IMR-90 (cell line): Measurements from ENCODE around the gene DDX31. TPM values are rescaled to one million over a fixed set of nuclear protein-coding genes. Genes with fewer than 3 reads are reported as not detected.

ENCODE experiments used
- ATAC-seq: fragments of 200-7000 bp; cut with Tn5 transposase; 2 replicates; pipeline ENCODE4 v1.9.1; 2020; ENCODE audit warnings: low read depth, mild to moderate bottlenecking, moderate library complexity
- BruUV-seq: library from RNA; stranded (reverse); fragments of 400-500 nt; replicated peaks from 2 replicates; lab custom pipeline; 2021; lab: Mats Ljungman, UMichigan
- CTCF ChIA-PET: fragments of 300-600 bp; formaldehyde crosslinking; extraction: SDS; loops from one replicate; lab custom pipeline; 2021; ENCODE audit warnings: antibody characterized with exemption; lab: Yijun Ruan, JAX
- POLR2A ChIA-PET: fragments of 300-600 bp; sonication (Branson Sonifier 250); formaldehyde crosslinking; loops from one replicate; lab custom pipeline; 2022; ENCODE audit warnings: antibody characterized with exemption; ENCODE audit not compliant: unreplicated experiment; lab: Charles Lee
- DNase-seq: peaks from one replicate; pipeline ENCODE4 v3.0.0; 2013
- H2AFZ ChIP-seq: replicated peaks from 2 replicates; pipeline ENCODE3; 2013; ENCODE audit warnings: low read length, mild to moderate bottlenecking; ENCODE audit not compliant: poor library complexity
- H2AK5ac ChIP-seq: 2 replicates; pipeline ENCODE4 v1.6.1; 2013; ENCODE audit warnings: low read depth, low read length, inconsistent platforms
- H2AK9ac ChIP-seq: replicated peaks from 2 replicates; pipeline ENCODE3; 2013; ENCODE audit warnings: mild to moderate bottlenecking, low read depth, low read length, moderate library complexity; ENCODE audit not compliant: poor library complexity
- H2BK120ac ChIP-seq: 2 replicates; pipeline ENCODE4 v1.6.1; 2013; ENCODE audit warnings: low read depth, low read length, inconsistent platforms
- H2BK15ac ChIP-seq: 3 replicates; pipeline ENCODE4 v1.6.1; 2013; ENCODE audit warnings: low read depth, low read length, inconsistent platforms
- H2BK20ac ChIP-seq: 2 replicates; pipeline ENCODE4 v1.6.1; 2013; ENCODE audit warnings: low read depth, mild to moderate bottlenecking, inconsistent platforms, low read length, moderate library complexity
- H2BK5ac ChIP-seq: 2 replicates; pipeline ENCODE4 v1.6.1; 2013; ENCODE audit warnings: mild to moderate bottlenecking, low read depth, low read length, inconsistent platforms; ENCODE audit not compliant: poor library complexity, severe bottlenecking
- H3K14ac ChIP-seq: replicated peaks from 2 replicates; pipeline ENCODE4 v1.6.1; 2013; ENCODE audit warnings: low read depth, low read length, inconsistent platforms
- H3K18ac ChIP-seq: 2 replicates; pipeline ENCODE4 v1.6.1; 2013; ENCODE audit warnings: low read depth, low read length, control low read depth
- H3K23ac ChIP-seq: 2 replicates; pipeline ENCODE4 v1.6.1; 2013; ENCODE audit warnings: low read depth, low read length, inconsistent platforms
- H3K27ac ChIP-seq: 2 replicates; pipeline ENCODE4 v1.5.1; 2013; ENCODE audit warnings: mild to moderate bottlenecking, control low read depth, low read length; ENCODE audit not compliant: insufficient read depth
- H3K27me3 ChIP-seq: 2 replicates; pipeline ENCODE4 v1.6.1; 2013; ENCODE audit warnings: low read length; ENCODE audit not compliant: control insufficient read depth, insufficient read depth
- H3K36me3 ChIP-seq: 2 replicates; pipeline ENCODE4 v1.6.1; 2013; ENCODE audit warnings: low read length, mixed read lengths; ENCODE audit not compliant: control insufficient read depth, insufficient read depth
- H3K4ac ChIP-seq: 2 replicates; pipeline ENCODE4 v1.6.1; 2013; ENCODE audit warnings: low read depth, low read length, inconsistent platforms
- H3K4me1 ChIP-seq: 2 replicates; pipeline ENCODE4 v1.6.1; 2013; ENCODE audit warnings: low read length, mixed read lengths; ENCODE audit not compliant: control insufficient read depth, insufficient read depth
- H3K4me2 ChIP-seq: 2 replicates; pipeline ENCODE4 v1.6.1; 2013; ENCODE audit warnings: low read depth, mild to moderate bottlenecking, control low read depth, low read length, moderate library complexity
- H3K4me3 ChIP-seq: 2 replicates; pipeline ENCODE4 v1.5.1; 2013; ENCODE audit warnings: low read depth, mild to moderate bottlenecking, control low read depth, low read length, moderate library complexity; ENCODE audit not compliant: insufficient read depth
- H3K56ac ChIP-seq: 2 replicates; pipeline ENCODE4 v1.6.1; 2013; ENCODE audit warnings: low read length, inconsistent platforms; ENCODE audit not compliant: insufficient read depth; ENCODE audit errors: extremely low read depth
- H3K79me1 ChIP-seq, 2 experiments: 2 replicates each; pipeline ENCODE4 v1.6.1; 2013; ENCODE audit warnings: low read length in 2 of 2, inconsistent platforms in 1 of 2, low read depth in 1 of 2
- H3K9ac ChIP-seq: 2 replicates; pipeline ENCODE4 v1.6.1; 2013; ENCODE audit warnings: low read depth, low read length, control low read depth
- H3K9me1 ChIP-seq: 2 replicates; pipeline ENCODE4 v1.6.1; 2013; ENCODE audit warnings: low read length, inconsistent platforms; ENCODE audit not compliant: insufficient read depth
- H3K9me3 ChIP-seq: 2 replicates; pipeline ENCODE4 v1.6.1; 2013; ENCODE audit warnings: low read length; ENCODE audit not compliant: control insufficient read depth, insufficient read depth
- H4K20me1 ChIP-seq: 2 replicates; pipeline ENCODE4 v1.6.1; 2013; ENCODE audit warnings: low read length, inconsistent platforms; ENCODE audit not compliant: insufficient read depth
- H4K5ac ChIP-seq: 2 replicates; pipeline ENCODE4 v1.6.1; 2013; ENCODE audit warnings: mild to moderate bottlenecking, low read depth, low read length, control low read depth
- H4K8ac ChIP-seq, 2 experiments: 2 replicates each; pipeline ENCODE4 v1.6.1; 2013; ENCODE audit warnings: low read depth in 2 of 2, low read length in 2 of 2, control low read depth in 1 of 2, inconsistent platforms in 1 of 2
- H4K91ac ChIP-seq: 2 replicates; pipeline ENCODE4 v1.6.1; 2013; ENCODE audit warnings: low read depth, low read length, inconsistent platforms; ENCODE audit not compliant: insufficient read depth
- BHLHE40 ChIP-seq: fragments of 150-350 bp; IDR thresholded peaks from 2 replicates; pipeline ENCODE4 v1.6.1; 2016; ENCODE audit warnings: mild to moderate bottlenecking, low read depth, low read length
- MAFK ChIP-seq: IDR thresholded peaks from 2 replicates; pipeline ENCODE4 v1.6.1; 2012; ENCODE audit warnings: low read depth, low read length, improper control_type of control experiment
- MAZ ChIP-seq: IDR thresholded peaks from 2 replicates; pipeline ENCODE4 v1.6.1; 2012; ENCODE audit warnings: low read depth, mild to moderate bottlenecking, low read length, improper control_type of control experiment, moderate library complexity, borderline replicate concordance
- MXI1 ChIP-seq: IDR thresholded peaks from 2 replicates; pipeline ENCODE4 v1.6.1; 2012; ENCODE audit warnings: low read depth, mild to moderate bottlenecking, low read length, moderate library complexity, borderline replicate concordance
- NFE2L2 ChIP-seq: fragments of 150-350 bp; IDR thresholded peaks from 2 replicates; pipeline ENCODE4 v1.6.1; 2016; ENCODE audit warnings: low read depth, mild to moderate bottlenecking, low read length
- POLR2A ChIP-seq: IDR thresholded peaks from 2 replicates; pipeline ENCODE4 v1.6.1; 2012; ENCODE audit warnings: mild to moderate bottlenecking, low read depth, low read length
- RFX5 ChIP-seq: IDR thresholded peaks from 2 replicates; pipeline ENCODE4 v1.8.0; 2012; ENCODE audit warnings: low read depth, mild to moderate bottlenecking, low read length, moderate library complexity
- SMC3 ChIP-seq: fragments of 150-350 bp; IDR thresholded peaks from 2 replicates; pipeline ENCODE4 v1.6.1; 2016; ENCODE audit warnings: low read depth, mild to moderate bottlenecking, antibody characterized with exemption, low read length, moderate library complexity
- WGBS, 2 experiments: methylation state at CpG; one replicate each; pipeline versions ENCODE4 v1.1.5 to v1.1.7; 2013; ENCODE audit warnings: missing lambda C conversion rate in 2 of 2; ENCODE audit not compliant: insufficient read length in 1 of 2; ENCODE audit errors: extremely low coverage in 2 of 2; 5-methylcytosine and 5-hydroxymethylcytosine counted together
- dilution Hi-C: fragments of 300-500 bp; cut with HindIII; formaldehyde crosslinking; loops from one replicate; pipeline ENCODE4 v1.14.3; 2018; ENCODE audit warnings: low sequenced_read_pairs; ENCODE audit not compliant: unreplicated experiment
- in situ Hi-C: fragments of 300-500 bp; cut with MboI; formaldehyde crosslinking; loops from 3 replicates; pipeline ENCODE4 v1.14.3; 2019; ENCODE audit warnings: low sequenced_read_pairs, inconsistent platforms, mixed read lengths
- intact Hi-C: fragments of 100-400 bp; cut with micrococcal nuclease; formaldehyde crosslinking; loops from 2 replicates; pipeline ENCODE4 v1.10.0; 2022
- polyA plus RNA-seq, 3 experiments: library from polyadenylated mRNA; depleted of rRNA; stranded (reverse); fragments of >200 nt; gene quantifications; 2 replicates each; pipeline ENCODE4 v1.2.3, GENCODE V29; 2012; ENCODE audit warnings: low replicate concordance in 1 of 3
- total RNA-seq: library from RNA; depleted of rRNA; stranded (reverse); fragments of >200 nt; gene quantifications from 2 replicates; pipeline ENCODE4 v1.2.3, GENCODE V29; 2012
- TF ChIP-seq, protein P1 (sequence below): fragments of 150-350 bp; IDR thresholded peaks from 2 replicates; pipeline ENCODE4 v1.6.1; 2017; ENCODE audit warnings: mild to moderate bottlenecking, antibody characterized with exemption, low read length, low read depth

DDX31 gene
- total and polyA plus RNA-seq, 2 of the 4 experiments (the other 2 are of a cell fraction): 10.7 to 14.0 TPM

DNA sequence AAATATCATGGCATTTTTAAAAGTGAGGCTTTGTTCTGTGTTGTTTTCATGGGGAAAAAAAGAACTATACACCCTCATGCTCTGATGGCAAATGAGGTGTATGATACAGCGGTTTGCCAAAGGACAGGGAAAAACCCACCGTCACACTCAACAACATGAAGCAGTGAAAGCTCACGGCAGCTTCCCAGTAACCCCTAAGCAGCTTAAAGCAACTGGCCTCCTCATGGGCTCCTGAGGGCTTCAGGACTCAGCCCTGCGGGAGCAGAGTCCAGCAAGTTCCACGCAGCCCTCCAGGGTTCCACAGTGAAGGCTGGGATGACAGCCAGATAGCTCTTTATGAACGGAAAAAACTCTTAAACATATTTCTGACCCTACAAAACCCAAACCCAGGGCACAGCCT lies 74.5 kb downstream of the DDX31 start:
- Histone ChIP-seq H3K56ac (no peak overlapping the region), H3K27ac (no peak overlapping the region), H4K8ac (no peak overlapping the region), H3K14ac (no peak overlapping the region), H2BK120ac (no peak overlapping the region), H4K5ac (no peak overlapping the region), H3K18ac (no peak overlapping the region), H2BK5ac (no peak overlapping the region), H2BK15ac (no peak overlapping the region), H3K79me1 (no peaks in the 10 kb centered on the region), H3K9ac (no peak overlapping the region), H3K4me2 (no peak overlapping the region), H3K27me3 (peaks cover 18% of the 10 kb centered on the region), H3K23ac (no peak overlapping the region), H2AK9ac (no peak overlapping the region), H3K4ac (no peak overlapping the region), H2AK5ac (no peak overlapping the region), H4K20me1 (peaks cover 8% of the 10 kb centered on the region), H2BK20ac (no peak overlapping the region), H3K4me1 (no peaks in the 10 kb centered on the region), H3K9me1 (peaks cover 9% of the 10 kb centered on the region; the same call in 1 of the 2 replicates), H3K36me3 (peaks cover 9% of the 10 kb centered on the region), H3K9me3 (no peaks in the 10 kb centered on the region), H2AFZ (no peak overlapping the region), H4K91ac (no peak overlapping the region), H3K4me3 (no peak overlapping the region)
- DNase-seq (no peak), ATAC-seq (no peak)
- intact Hi-C loops (no loop called here), in situ Hi-C loops (no loop called here), dilution Hi-C loops (no loop called here)
- 100% methylated on average over 1 of the region's 6 CpGs; no CpG with 5 or more reads in 1 of the 2 experiments for WGBS, 2 experiments
- ChIA-PET POLR2A (no interaction called here), CTCF (interaction anchor here (1.1 kb wide), 1 partner anchor 47 kb away, joined by 3 read pairs; no protein-coding TSS in a partner anchor)
- no TSS peak for BruUV-seq
- TF ChIP-seq RFX5 (no peak), BHLHE40 (no peak), SMC3 (no peak), MXI1 (no peak), MAZ (no peak), MAFK (no peak), POLR2A (no peak), NFE2L2 (no peak)
- TF ChIP-seq, protein P1, sequence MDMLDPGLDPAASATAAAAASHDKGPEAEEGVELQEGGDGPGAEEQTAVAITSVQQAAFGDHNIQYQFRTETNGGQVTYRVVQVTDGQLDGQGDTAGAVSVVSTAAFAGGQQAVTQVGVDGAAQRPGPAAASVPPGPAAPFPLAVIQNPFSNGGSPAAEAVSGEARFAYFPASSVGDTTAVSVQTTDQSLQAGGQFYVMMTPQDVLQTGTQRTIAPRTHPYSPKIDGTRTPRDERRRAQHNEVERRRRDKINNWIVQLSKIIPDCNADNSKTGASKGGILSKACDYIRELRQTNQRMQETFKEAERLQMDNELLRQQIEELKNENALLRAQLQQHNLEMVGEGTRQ: no peak
